IMR-90 (cell line): ENCODE data around the gene CALHM6. TPM values are rescaled to one million over a fixed set of nuclear protein-coding genes. Genes with fewer than 3 reads are reported as not detected.

Source experiments
- ATAC-seq: fragments of 200-7000 bp; cut with Tn5 transposase; 2 replicates; pipeline ENCODE4 v1.9.1; 2020; ENCODE audit warnings: low read depth, mild to moderate bottlenecking, moderate library complexity
- BruUV-seq: library from RNA; stranded (reverse); fragments of 400-500 nt; replicated peaks from 2 replicates; lab custom pipeline; 2021; lab: Mats Ljungman, UMichigan
- CTCF ChIA-PET: fragments of 300-600 bp; formaldehyde crosslinking; extraction: SDS; loops from one replicate; lab custom pipeline; 2021; ENCODE audit warnings: antibody characterized with exemption; lab: Yijun Ruan, JAX
- POLR2A ChIA-PET: fragments of 300-600 bp; sonication (Branson Sonifier 250); formaldehyde crosslinking; loops from one replicate; lab custom pipeline; 2022; ENCODE audit warnings: antibody characterized with exemption; ENCODE audit not compliant: unreplicated experiment; lab: Charles Lee
- DNase-seq: peaks from one replicate; pipeline ENCODE4 v3.0.0; 2013
- H2AFZ ChIP-seq: replicated peaks from 2 replicates; pipeline ENCODE3; 2013; ENCODE audit warnings: low read length, mild to moderate bottlenecking; ENCODE audit not compliant: poor library complexity
- H2AK5ac ChIP-seq: 2 replicates; pipeline ENCODE4 v1.6.1; 2013; ENCODE audit warnings: low read depth, low read length, inconsistent platforms
- H2AK9ac ChIP-seq: replicated peaks from 2 replicates; pipeline ENCODE3; 2013; ENCODE audit warnings: mild to moderate bottlenecking, low read depth, low read length, moderate library complexity; ENCODE audit not compliant: poor library complexity
- H2BK120ac ChIP-seq: 2 replicates; pipeline ENCODE4 v1.6.1; 2013; ENCODE audit warnings: low read depth, low read length, inconsistent platforms
- H2BK15ac ChIP-seq: 3 replicates; pipeline ENCODE4 v1.6.1; 2013; ENCODE audit warnings: low read depth, low read length, inconsistent platforms
- H2BK20ac ChIP-seq: 2 replicates; pipeline ENCODE4 v1.6.1; 2013; ENCODE audit warnings: low read depth, mild to moderate bottlenecking, inconsistent platforms, low read length, moderate library complexity
- H2BK5ac ChIP-seq: 2 replicates; pipeline ENCODE4 v1.6.1; 2013; ENCODE audit warnings: mild to moderate bottlenecking, low read depth, low read length, inconsistent platforms; ENCODE audit not compliant: poor library complexity, severe bottlenecking
- H3K14ac ChIP-seq: replicated peaks from 2 replicates; pipeline ENCODE4 v1.6.1; 2013; ENCODE audit warnings: low read depth, low read length, inconsistent platforms
- H3K18ac ChIP-seq: 2 replicates; pipeline ENCODE4 v1.6.1; 2013; ENCODE audit warnings: low read depth, low read length, control low read depth
- H3K23ac ChIP-seq: 2 replicates; pipeline ENCODE4 v1.6.1; 2013; ENCODE audit warnings: low read depth, low read length, inconsistent platforms
- H3K27ac ChIP-seq: 2 replicates; pipeline ENCODE4 v1.5.1; 2013; ENCODE audit warnings: mild to moderate bottlenecking, control low read depth, low read length; ENCODE audit not compliant: insufficient read depth
- H3K27me3 ChIP-seq: 2 replicates; pipeline ENCODE4 v1.6.1; 2013; ENCODE audit warnings: low read length; ENCODE audit not compliant: control insufficient read depth, insufficient read depth
- H3K36me3 ChIP-seq: 2 replicates; pipeline ENCODE4 v1.6.1; 2013; ENCODE audit warnings: low read length, mixed read lengths; ENCODE audit not compliant: control insufficient read depth, insufficient read depth
- H3K4ac ChIP-seq: 2 replicates; pipeline ENCODE4 v1.6.1; 2013; ENCODE audit warnings: low read depth, low read length, inconsistent platforms
- H3K4me1 ChIP-seq: 2 replicates; pipeline ENCODE4 v1.6.1; 2013; ENCODE audit warnings: low read length, mixed read lengths; ENCODE audit not compliant: control insufficient read depth, insufficient read depth
- H3K4me2 ChIP-seq: 2 replicates; pipeline ENCODE4 v1.6.1; 2013; ENCODE audit warnings: low read depth, mild to moderate bottlenecking, control low read depth, low read length, moderate library complexity
- H3K4me3 ChIP-seq: 2 replicates; pipeline ENCODE4 v1.5.1; 2013; ENCODE audit warnings: low read depth, mild to moderate bottlenecking, control low read depth, low read length, moderate library complexity; ENCODE audit not compliant: insufficient read depth
- H3K56ac ChIP-seq: 2 replicates; pipeline ENCODE4 v1.6.1; 2013; ENCODE audit warnings: low read length, inconsistent platforms; ENCODE audit not compliant: insufficient read depth; ENCODE audit errors: extremely low read depth
- H3K79me1 ChIP-seq, 2 experiments: 2 replicates each; pipeline ENCODE4 v1.6.1; 2013; ENCODE audit warnings: low read length in 2 of 2, inconsistent platforms in 1 of 2, low read depth in 1 of 2
- H3K9ac ChIP-seq: 2 replicates; pipeline ENCODE4 v1.6.1; 2013; ENCODE audit warnings: low read depth, low read length, control low read depth
- H3K9me1 ChIP-seq: 2 replicates; pipeline ENCODE4 v1.6.1; 2013; ENCODE audit warnings: low read length, inconsistent platforms; ENCODE audit not compliant: insufficient read depth
- H3K9me3 ChIP-seq: 2 replicates; pipeline ENCODE4 v1.6.1; 2013; ENCODE audit warnings: low read length; ENCODE audit not compliant: control insufficient read depth, insufficient read depth
- H4K20me1 ChIP-seq: 2 replicates; pipeline ENCODE4 v1.6.1; 2013; ENCODE audit warnings: low read length, inconsistent platforms; ENCODE audit not compliant: insufficient read depth
- H4K5ac ChIP-seq: 2 replicates; pipeline ENCODE4 v1.6.1; 2013; ENCODE audit warnings: mild to moderate bottlenecking, low read depth, low read length, control low read depth
- H4K8ac ChIP-seq, 2 experiments: 2 replicates each; pipeline ENCODE4 v1.6.1; 2013; ENCODE audit warnings: low read depth in 2 of 2, low read length in 2 of 2, control low read depth in 1 of 2, inconsistent platforms in 1 of 2
- H4K91ac ChIP-seq: 2 replicates; pipeline ENCODE4 v1.6.1; 2013; ENCODE audit warnings: low read depth, low read length, inconsistent platforms; ENCODE audit not compliant: insufficient read depth
- BHLHE40 ChIP-seq: fragments of 150-350 bp; IDR thresholded peaks from 2 replicates; pipeline ENCODE4 v1.6.1; 2016; ENCODE audit warnings: mild to moderate bottlenecking, low read depth, low read length
- CHD1 ChIP-seq: IDR thresholded peaks from 2 replicates; pipeline ENCODE4 v1.6.1; 2012; ENCODE audit warnings: low read depth, low read length, improper control_type of control experiment
- CTCF ChIP-seq: conservative IDR thresholded peaks from 2 replicates; pipeline ENCODE4 v1.5.1; 2012; ENCODE audit warnings: mild to moderate bottlenecking, low read depth, low read length, improper control_type of control experiment
- FOS ChIP-seq: fragments of 150-350 bp; IDR thresholded peaks from 2 replicates; pipeline ENCODE4 v1.6.1; 2016; ENCODE audit warnings: low read depth, low read length
- MAFK ChIP-seq: IDR thresholded peaks from 2 replicates; pipeline ENCODE4 v1.6.1; 2012; ENCODE audit warnings: low read depth, low read length, improper control_type of control experiment
- MXI1 ChIP-seq: IDR thresholded peaks from 2 replicates; pipeline ENCODE4 v1.6.1; 2012; ENCODE audit warnings: low read depth, mild to moderate bottlenecking, low read length, moderate library complexity, borderline replicate concordance
- NFE2L2 ChIP-seq: fragments of 150-350 bp; IDR thresholded peaks from 2 replicates; pipeline ENCODE4 v1.6.1; 2016; ENCODE audit warnings: low read depth, mild to moderate bottlenecking, low read length
- POLR2A ChIP-seq: IDR thresholded peaks from 2 replicates; pipeline ENCODE4 v1.6.1; 2012; ENCODE audit warnings: mild to moderate bottlenecking, low read depth, low read length
- RFX5 ChIP-seq: IDR thresholded peaks from 2 replicates; pipeline ENCODE4 v1.8.0; 2012; ENCODE audit warnings: low read depth, mild to moderate bottlenecking, low read length, moderate library complexity
- SMC3 ChIP-seq: fragments of 150-350 bp; IDR thresholded peaks from 2 replicates; pipeline ENCODE4 v1.6.1; 2016; ENCODE audit warnings: low read depth, mild to moderate bottlenecking, antibody characterized with exemption, low read length, moderate library complexity
- USF2 ChIP-seq: fragments of 150-350 bp; IDR thresholded peaks from 2 replicates; pipeline ENCODE4 v1.6.1; 2017; ENCODE audit warnings: mild to moderate bottlenecking, antibody characterized with exemption, low read length, low read depth
- WGBS, 2 experiments: methylation state at CpG; one replicate each; pipeline versions ENCODE4 v1.1.5 to v1.1.7; 2013; ENCODE audit warnings: missing lambda C conversion rate in 2 of 2; ENCODE audit not compliant: insufficient read length in 1 of 2; ENCODE audit errors: extremely low coverage in 2 of 2; 5-methylcytosine and 5-hydroxymethylcytosine counted together
- dilution Hi-C: fragments of 300-500 bp; cut with HindIII; formaldehyde crosslinking; loops from one replicate; pipeline ENCODE4 v1.14.3; 2018; ENCODE audit warnings: low sequenced_read_pairs; ENCODE audit not compliant: unreplicated experiment
- in situ Hi-C: fragments of 300-500 bp; cut with MboI; formaldehyde crosslinking; loops from 3 replicates; pipeline ENCODE4 v1.14.3; 2019; ENCODE audit warnings: low sequenced_read_pairs, inconsistent platforms, mixed read lengths
- intact Hi-C: fragments of 100-400 bp; cut with micrococcal nuclease; formaldehyde crosslinking; loops from 2 replicates; pipeline ENCODE4 v1.10.0; 2022
- polyA plus RNA-seq, 3 experiments: library from polyadenylated mRNA; depleted of rRNA; stranded (reverse); fragments of >200 nt; gene quantifications; 2 replicates each; pipeline ENCODE4 v1.2.3, GENCODE V29; 2012; ENCODE audit warnings: low replicate concordance in 1 of 3
- total RNA-seq: library from RNA; depleted of rRNA; stranded (reverse); fragments of >200 nt; gene quantifications from 2 replicates; pipeline ENCODE4 v1.2.3, GENCODE V29; 2012

CALHM6 gene
- total and polyA plus RNA-seq, 2 of the 4 experiments (the other 2 are of a cell fraction), result 0.72 to 1.5 TPM

GRCh38 chr6:116449565-116449964, 11.6 kb upstream of the CALHM6 start:
- H3K9me3 ChIP-seq, result no peaks in the 10 kb centered on the region
- H2BK20ac ChIP-seq, result no peak overlapping the region
- H3K4me3 ChIP-seq, result no peak overlapping the region
- ChIA-PET POLR2A (no interaction called here), CTCF (no interaction called here)
- no CpG with 5 or more reads among the region's 1 CpG for WGBS, 2 experiments
- H2BK5ac ChIP-seq, result no peak overlapping the region
- H4K91ac ChIP-seq, result no peak overlapping the region
- no peak overlapping the region for H4K8ac ChIP-seq
- peak overlapping the region; percentile 17; the same call in 1 of the 2 replicates for H3K4ac ChIP-seq
- no peaks in the 10 kb centered on the region; the same call in 1 of the 2 replicates for H3K36me3 ChIP-seq
- H2AFZ ChIP-seq, result no peak overlapping the region
- no peak overlapping the region for H3K23ac ChIP-seq
- H2AK9ac ChIP-seq, result no peak overlapping the region
- no peak overlapping the region for H4K5ac ChIP-seq
- H3K9me1 ChIP-seq, result peaks cover 20% of the 10 kb centered on the region
- H3K4me2 ChIP-seq, result no peak overlapping the region
- ATAC-seq (no peak), DNase-seq (no peak)
- H3K18ac ChIP-seq, result peak overlapping the region; percentile 57; the same call in 1 of the 2 replicates
- H3K14ac ChIP-seq, result no peak overlapping the region
- H2AK5ac ChIP-seq, result peak overlapping the region; percentile 81; the same call in 1 of the 2 replicates
- H3K27ac ChIP-seq, result no peak overlapping the region
- in situ Hi-C loops (loop anchor here (25.0 kb wide), 1 partner anchor 162 kb away; the partner anchor contains the start of gene TSPYL1), intact Hi-C loops (loop anchor here (5.0 kb wide), 1 partner anchor 113 kb away; no protein-coding TSS in a partner anchor), dilution Hi-C loops (no loop called here)
- BruUV-seq, result no TSS peak
- no peak overlapping the region for H3K56ac ChIP-seq
- H3K4me1 ChIP-seq, result peaks cover 9% of the 10 kb centered on the region
- TF ChIP-seq POLR2A (no peak), SMC3 (no peak), FOS (no peak), RFX5 (no peak), CHD1 (no peak), MXI1 (no peak), NFE2L2 (no peak), MAFK (no peak), USF2 (no peak), CTCF (no peak), BHLHE40 (no peak)
- peak overlapping the region; percentile 1; the same call in 1 of the 2 replicates for H2BK120ac ChIP-seq
- no peak overlapping the region for H2BK15ac ChIP-seq
- peaks cover 3% of the 10 kb centered on the region; the same call in 1 of the 2 replicates for H4K20me1 ChIP-seq
- peaks cover 5 to 11% of the 10 kb centered on the region in 2 experiments; a peak in 2 of 4 replicates for H3K79me1 ChIP-seq
- no peak overlapping the region for H3K9ac ChIP-seq
- no peaks in the 10 kb centered on the region for H3K27me3 ChIP-seq
